HepG2 (cell line): ENCODE data around the gene RUNX2. TPM values are rescaled to one million over a fixed set of nuclear protein-coding genes. Genes with fewer than 3 reads are reported as not detected.

Experiments
- ZBTB42 ChIP-seq: sonication (generic); formaldehyde crosslinking; IDR thresholded peaks from 2 replicates; pipeline ENCODE4 v1.5.0; 2020; ENCODE audit warnings: mild to moderate bottlenecking, missing genetic modification reagents
- ZFP82 ChIP-seq: sonication (generic); formaldehyde crosslinking; IDR thresholded peaks from 2 replicates; pipeline ENCODE4 v1.5.1; 2020; ENCODE audit warnings: mild to moderate bottlenecking, missing genetic modification reagents, borderline replicate concordance
- ZNF629 ChIP-seq: sonication (generic); formaldehyde crosslinking; conservative IDR thresholded peaks from 2 replicates; pipeline ENCODE4 v1.5.0; 2020; ENCODE audit warnings: missing genetic modification reagents
- polyA plus RNA-seq, 8 experiments: library from polyadenylated mRNA; depleted of rRNA in 3 of 8; stranded (reverse) in 7 of 8; unstranded in 1 of 8; fragments of >200 nt; fragmentation: Illumina TruSeq in 4 of 8; extraction: Trizol in 4 of 8; gene quantifications; 2 replicates each; pipeline versions ENCODE4 v1.2.1 to v1.2.3, GENCODE V29; 2011 to 2016; ENCODE audit warnings: low read depth in 4 of 8, missing spikeins in 1 of 8, mixed read lengths in 1 of 8; ENCODE audit not compliant: insufficient read depth in 1 of 8
- total RNA-seq, 5 experiments: library from RNA; depleted of rRNA; stranded (reverse); fragments of >200 nt; fragmentation: Illumina TruSeq; extraction: Trizol; gene quantifications; 2 replicates each; pipeline ENCODE4 v1.2.3, GENCODE V29; 2016; ENCODE audit warnings: low read depth in 1 of 5
- TF ChIP-seq, protein P1 (sequence below): sonication (generic); formaldehyde crosslinking; IDR thresholded peaks from 2 replicates; pipeline ENCODE4 v1.4.0; 2020; ENCODE audit warnings: missing genetic modification reagents, borderline replicate concordance
- TF ChIP-seq, protein P2 (sequence below), 2 experiments: fragments of 450-650 bp in 1 of 2; sonication (generic) in 1 of 2; formaldehyde crosslinking in 1 of 2; IDR thresholded peaks; 2 replicates each; pipeline versions ENCODE4 v1.6.1 to v1.8.0; 2016 to 2022; ENCODE audit warnings: antibody characterized with exemption in 1 of 2, mild to moderate bottlenecking in 1 of 2, missing genetic modification reagents in 1 of 2
- TF ChIP-seq, protein P3 (sequence below): sonication (generic); formaldehyde crosslinking; IDR thresholded peaks from 2 replicates; pipeline ENCODE4 v1.5.0; 2020; ENCODE audit warnings: mild to moderate bottlenecking, missing genetic modification reagents, borderline replicate concordance

RUNX2 gene
- total and polyA plus RNA-seq, 2 of the 13 experiments (the other 11 are each of a cell fraction or from before 2014, with no cell fraction given) = not detected

DNA sequence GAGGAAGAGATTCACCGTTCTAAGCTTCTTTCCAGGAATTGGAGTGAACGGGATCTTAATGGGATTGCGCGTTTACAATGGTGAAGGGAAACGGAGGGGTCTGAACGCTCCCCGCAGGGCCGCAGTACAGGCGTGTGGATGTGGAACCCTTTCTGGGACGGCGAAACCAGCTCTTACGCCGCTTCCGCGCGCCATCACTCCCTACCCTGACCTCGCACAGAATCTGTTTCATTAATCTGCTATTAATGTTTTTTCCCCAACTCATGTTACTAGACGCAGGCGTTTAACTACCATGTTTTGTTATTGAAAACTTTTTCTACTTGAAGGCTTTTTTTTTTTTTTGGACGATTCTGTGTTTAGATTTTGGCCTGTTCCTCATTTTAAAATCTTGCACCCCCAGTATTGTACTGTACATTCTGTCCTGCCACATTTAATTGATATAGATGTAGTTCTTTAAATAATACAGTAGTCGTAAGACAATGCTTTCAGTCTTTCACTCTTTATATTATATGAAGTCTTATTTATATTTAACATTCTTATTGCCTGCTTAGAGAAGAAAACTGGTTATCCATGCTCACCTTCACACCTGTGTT is 50.3 kb downstream of the RUNX2 start (continued):
- TF ChIP-seq, protein P1, sequence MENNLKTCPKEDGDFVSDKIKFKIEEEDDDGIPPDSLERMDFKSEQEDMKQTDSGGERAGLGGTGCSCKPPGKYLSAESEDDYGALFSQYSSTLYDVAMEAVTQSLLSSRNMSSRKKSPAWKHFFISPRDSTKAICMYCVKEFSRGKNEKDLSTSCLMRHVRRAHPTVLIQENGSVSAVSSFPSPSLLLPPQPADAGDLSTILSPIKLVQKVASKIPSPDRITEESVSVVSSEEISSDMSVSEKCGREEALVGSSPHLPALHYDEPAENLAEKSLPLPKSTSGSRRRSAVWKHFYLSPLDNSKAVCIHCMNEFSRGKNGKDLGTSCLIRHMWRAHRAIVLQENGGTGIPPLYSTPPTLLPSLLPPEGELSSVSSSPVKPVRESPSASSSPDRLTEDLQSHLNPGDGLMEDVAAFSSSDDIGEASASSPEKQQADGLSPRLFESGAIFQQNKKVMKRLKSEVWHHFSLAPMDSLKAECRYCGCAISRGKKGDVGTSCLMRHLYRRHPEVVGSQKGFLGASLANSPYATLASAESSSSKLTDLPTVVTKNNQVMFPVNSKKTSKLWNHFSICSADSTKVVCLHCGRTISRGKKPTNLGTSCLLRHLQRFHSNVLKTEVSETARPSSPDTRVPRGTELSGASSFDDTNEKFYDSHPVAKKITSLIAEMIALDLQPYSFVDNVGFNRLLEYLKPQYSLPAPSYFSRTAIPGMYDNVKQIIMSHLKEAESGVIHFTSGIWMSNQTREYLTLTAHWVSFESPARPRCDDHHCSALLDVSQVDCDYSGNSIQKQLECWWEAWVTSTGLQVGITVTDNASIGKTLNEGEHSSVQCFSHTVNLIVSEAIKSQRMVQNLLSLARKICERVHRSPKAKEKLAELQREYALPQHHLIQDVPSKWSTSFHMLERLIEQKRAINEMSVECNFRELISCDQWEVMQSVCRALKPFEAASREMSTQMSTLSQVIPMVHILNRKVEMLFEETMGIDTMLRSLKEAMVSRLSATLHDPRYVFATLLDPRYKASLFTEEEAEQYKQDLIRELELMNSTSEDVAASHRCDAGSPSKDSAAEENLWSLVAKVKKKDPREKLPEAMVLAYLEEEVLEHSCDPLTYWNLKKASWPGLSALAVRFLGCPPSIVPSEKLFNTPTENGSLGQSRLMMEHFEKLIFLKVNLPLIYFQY = peak; percentile 12; the same call in 1 of the 2 replicates
- TF ChIP-seq ZBTB42 (0 out of 2 replicates have a peak, but pooled peaks have one; percentile 10), ZFP82 (CRISPR knock-in tag) (peak; percentile 48; the same call in 1 of the 2 replicates), ZNF629 (no peak)
- TF ChIP-seq, protein P2, sequence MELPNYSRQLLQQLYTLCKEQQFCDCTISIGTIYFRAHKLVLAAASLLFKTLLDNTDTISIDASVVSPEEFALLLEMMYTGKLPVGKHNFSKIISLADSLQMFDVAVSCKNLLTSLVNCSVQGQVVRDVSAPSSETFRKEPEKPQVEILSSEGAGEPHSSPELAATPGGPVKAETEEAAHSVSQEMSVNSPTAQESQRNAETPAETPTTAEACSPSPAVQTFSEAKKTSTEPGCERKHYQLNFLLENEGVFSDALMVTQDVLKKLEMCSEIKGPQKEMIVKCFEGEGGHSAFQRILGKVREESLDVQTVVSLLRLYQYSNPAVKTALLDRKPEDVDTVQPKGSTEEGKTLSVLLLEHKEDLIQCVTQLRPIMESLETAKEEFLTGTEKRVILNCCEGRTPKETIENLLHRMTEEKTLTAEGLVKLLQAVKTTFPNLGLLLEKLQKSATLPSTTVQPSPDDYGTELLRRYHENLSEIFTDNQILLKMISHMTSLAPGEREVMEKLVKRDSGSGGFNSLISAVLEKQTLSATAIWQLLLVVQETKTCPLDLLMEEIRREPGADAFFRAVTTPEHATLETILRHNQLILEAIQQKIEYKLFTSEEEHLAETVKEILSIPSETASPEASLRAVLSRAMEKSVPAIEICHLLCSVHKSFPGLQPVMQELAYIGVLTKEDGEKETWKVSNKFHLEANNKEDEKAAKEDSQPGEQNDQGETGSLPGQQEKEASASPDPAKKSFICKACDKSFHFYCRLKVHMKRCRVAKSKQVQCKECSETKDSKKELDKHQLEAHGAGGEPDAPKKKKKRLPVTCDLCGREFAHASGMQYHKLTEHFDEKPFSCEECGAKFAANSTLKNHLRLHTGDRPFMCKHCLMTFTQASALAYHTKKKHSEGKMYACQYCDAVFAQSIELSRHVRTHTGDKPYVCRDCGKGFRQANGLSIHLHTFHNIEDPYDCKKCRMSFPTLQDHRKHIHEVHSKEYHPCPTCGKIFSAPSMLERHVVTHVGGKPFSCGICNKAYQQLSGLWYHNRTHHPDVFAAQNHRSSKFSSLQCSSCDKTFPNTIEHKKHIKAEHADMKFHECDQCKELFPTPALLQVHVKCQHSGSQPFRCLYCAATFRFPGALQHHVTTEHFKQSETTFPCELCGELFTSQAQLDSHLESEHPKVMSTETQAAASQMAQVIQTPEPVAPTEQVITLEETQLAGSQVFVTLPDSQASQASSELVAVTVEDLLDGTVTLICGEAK (IDR thresholded peaks at IDR 0.05) = no peak
- TF ChIP-seq, protein P2 (CRISPR knock-in tag; IDR thresholded peaks at IDR 0.05) = 0 out of 2 replicates have a peak, but pooled peaks have one; percentile 3
- TF ChIP-seq, protein P3, sequence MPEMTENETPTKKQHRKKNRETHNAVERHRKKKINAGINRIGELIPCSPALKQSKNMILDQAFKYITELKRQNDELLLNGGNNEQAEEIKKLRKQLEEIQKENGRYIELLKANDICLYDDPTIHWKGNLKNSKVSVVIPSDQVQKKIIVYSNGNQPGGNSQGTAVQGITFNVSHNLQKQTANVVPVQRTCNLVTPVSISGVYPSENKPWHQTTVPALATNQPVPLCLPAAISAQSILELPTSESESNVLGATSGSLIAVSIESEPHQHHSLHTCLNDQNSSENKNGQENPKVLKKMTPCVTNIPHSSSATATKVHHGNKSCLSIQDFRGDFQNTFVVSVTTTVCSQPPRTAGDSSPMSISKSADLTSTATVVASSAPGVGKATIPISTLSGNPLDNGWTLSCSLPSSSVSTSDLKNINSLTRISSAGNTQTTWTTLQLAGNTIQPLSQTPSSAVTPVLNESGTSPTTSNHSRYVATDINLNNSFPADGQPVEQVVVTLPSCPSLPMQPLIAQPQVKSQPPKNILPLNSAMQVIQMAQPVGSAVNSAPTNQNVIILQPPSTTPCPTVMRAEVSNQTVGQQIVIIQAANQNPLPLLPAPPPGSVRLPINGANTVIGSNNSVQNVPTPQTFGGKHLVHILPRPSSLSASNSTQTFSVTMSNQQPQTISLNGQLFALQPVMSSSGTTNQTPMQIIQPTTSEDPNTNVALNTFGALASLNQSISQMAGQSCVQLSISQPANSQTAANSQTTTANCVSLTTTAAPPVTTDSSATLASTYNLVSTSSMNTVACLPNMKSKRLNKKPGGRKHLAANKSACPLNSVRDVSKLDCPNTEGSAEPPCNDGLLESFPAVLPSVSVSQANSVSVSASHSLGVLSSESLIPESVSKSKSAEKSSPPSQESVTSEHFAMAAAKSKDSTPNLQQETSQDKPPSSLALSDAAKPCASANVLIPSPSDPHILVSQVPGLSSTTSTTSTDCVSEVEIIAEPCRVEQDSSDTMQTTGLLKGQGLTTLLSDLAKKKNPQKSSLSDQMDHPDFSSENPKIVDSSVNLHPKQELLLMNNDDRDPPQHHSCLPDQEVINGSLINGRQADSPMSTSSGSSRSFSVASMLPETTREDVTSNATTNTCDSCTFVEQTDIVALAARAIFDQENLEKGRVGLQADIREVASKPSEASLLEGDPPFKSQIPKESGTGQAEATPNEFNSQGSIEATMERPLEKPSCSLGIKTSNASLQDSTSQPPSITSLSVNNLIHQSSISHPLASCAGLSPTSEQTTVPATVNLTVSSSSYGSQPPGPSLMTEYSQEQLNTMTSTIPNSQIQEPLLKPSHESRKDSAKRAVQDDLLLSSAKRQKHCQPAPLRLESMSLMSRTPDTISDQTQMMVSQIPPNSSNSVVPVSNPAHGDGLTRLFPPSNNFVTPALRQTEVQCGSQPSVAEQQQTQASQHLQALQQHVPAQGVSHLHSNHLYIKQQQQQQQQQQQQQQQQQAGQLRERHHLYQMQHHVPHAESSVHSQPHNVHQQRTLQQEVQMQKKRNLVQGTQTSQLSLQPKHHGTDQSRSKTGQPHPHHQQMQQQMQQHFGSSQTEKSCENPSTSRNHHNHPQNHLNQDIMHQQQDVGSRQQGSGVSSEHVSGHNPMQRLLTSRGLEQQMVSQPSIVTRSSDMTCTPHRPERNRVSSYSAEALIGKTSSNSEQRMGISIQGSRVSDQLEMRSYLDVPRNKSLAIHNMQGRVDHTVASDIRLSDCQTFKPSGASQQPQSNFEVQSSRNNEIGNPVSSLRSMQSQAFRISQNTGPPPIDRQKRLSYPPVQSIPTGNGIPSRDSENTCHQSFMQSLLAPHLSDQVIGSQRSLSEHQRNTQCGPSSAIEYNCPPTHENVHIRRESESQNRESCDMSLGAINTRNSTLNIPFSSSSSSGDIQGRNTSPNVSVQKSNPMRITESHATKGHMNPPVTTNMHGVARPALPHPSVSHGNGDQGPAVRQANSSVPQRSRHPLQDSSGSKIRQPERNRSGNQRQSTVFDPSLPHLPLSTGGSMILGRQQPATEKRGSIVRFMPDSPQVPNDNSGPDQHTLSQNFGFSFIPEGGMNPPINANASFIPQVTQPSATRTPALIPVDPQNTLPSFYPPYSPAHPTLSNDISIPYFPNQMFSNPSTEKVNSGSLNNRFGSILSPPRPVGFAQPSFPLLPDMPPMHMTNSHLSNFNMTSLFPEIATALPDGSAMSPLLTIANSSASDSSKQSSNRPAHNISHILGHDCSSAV (CRISPR knock-in tag) = no peak
